Immature natural killer cell (primary cell): ENCODE results near the gene CEBPZOS. TPM values are rescaled to one million over a fixed set of nuclear protein-coding genes. Genes with fewer than 3 reads are reported as not detected.
A peak's percentile ranks its signal among the peaks of the same experiment; 100 is the strongest.
"Not testable (repeated sequence)": the region's sequence is repeated elsewhere in the genome, so short reads cannot be mapped to it uniquely, and the experiment has no call there.

ENCODE experiments used
- DNase-seq, 3 donors: peaks; one replicate each; pipeline ENCODE4 v3.0.0; 2022; ENCODE audit warnings: mixed read lengths in 1 of 3
- H3K27ac Mint-ChIP-seq, 6 donors: one replicate each; pipeline ENCODE4 v1.8.0; 2020; ENCODE audit warnings: mixed read lengths in 6 of 6, mild to moderate bottlenecking in 5 of 6, inconsistent platforms in 4 of 6, moderate library complexity in 3 of 6
- H3K27me3 Mint-ChIP-seq, 3 donors: one replicate each; pipeline ENCODE4 v1.8.0; 2020 to 2021; ENCODE audit warnings: low read depth in 3 of 3, mild to moderate bottlenecking in 3 of 3, mixed read lengths in 3 of 3, moderate library complexity in 3 of 3, inconsistent platforms in 1 of 3
- H3K36me3 Mint-ChIP-seq, 3 donors: one replicate each; pipeline ENCODE4 v1.8.0; 2020; ENCODE audit warnings: mixed read lengths in 3 of 3, inconsistent platforms in 2 of 3, mild to moderate bottlenecking in 2 of 3
- H3K4me1 Mint-ChIP-seq, 2 donors: one replicate each; pipeline ENCODE4 v1.8.0; 2020; ENCODE audit warnings: inconsistent platforms in 2 of 2, mild to moderate bottlenecking in 2 of 2, mixed read lengths in 2 of 2, moderate library complexity in 1 of 2
- H3K4me3 Mint-ChIP-seq, 5 donors: one replicate each; pipeline ENCODE4 v1.8.0; 2020; ENCODE audit warnings: mild to moderate bottlenecking in 5 of 5, mixed read lengths in 5 of 5, inconsistent platforms in 3 of 5, moderate library complexity in 3 of 5
- H3K9me3 Mint-ChIP-seq, 6 donors: one replicate each; pipeline ENCODE4 v1.8.0; 2020; ENCODE audit warnings: mild to moderate bottlenecking in 6 of 6, mixed read lengths in 6 of 6, inconsistent platforms in 4 of 6, moderate library complexity in 3 of 6
- polyA plus RNA-seq, 3 donors: library from polyadenylated mRNA; unstranded; fragments of 300-500 nt; fragmentation: Illumina TruSeq; gene quantifications; one replicate each; pipeline ENCODE4 v1.2.3, GENCODE V29; 2021

CEBPZOS gene
- polyA plus RNA-seq, 3 donors from 2014 or later: 37.6 to 45.4 (median 44.9) TPM

DNA sequence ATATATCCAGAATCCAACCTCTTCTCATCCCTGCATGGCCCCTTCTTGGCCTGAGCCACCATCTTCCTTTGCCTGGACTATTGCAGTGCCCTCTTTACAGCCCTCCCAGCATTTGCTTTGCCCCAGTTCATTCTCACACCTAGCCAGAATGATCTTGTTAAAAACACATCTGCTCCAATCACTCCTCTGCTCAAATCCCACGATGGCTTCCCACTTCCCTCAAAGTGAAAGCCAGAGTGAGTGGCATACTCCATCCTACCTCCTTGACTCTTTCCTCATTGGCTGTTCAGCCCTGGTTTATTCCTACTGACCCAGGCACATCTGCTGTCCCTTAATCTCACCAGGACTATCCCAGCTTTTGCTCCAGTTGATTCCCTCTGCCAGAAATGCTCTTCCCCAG lies 22.6 kb upstream of the CEBPZOS start:
- no peak for DNase-seq
- peaks cover 0 to 3% (median under 1%) of the 10 kb centered on the region in 3 donors for H3K27me3 Mint-ChIP-seq
- no peaks in the 10 kb centered on the region for H3K9me3 Mint-ChIP-seq
- H3K4me1 Mint-ChIP-seq: no peaks in the 10 kb centered on the region
- H3K36me3 Mint-ChIP-seq: no peaks in the 10 kb centered on the region
- no peak overlapping the region for H3K27ac Mint-ChIP-seq
- no peak overlapping the region for H3K4me3 Mint-ChIP-seq

DNA sequence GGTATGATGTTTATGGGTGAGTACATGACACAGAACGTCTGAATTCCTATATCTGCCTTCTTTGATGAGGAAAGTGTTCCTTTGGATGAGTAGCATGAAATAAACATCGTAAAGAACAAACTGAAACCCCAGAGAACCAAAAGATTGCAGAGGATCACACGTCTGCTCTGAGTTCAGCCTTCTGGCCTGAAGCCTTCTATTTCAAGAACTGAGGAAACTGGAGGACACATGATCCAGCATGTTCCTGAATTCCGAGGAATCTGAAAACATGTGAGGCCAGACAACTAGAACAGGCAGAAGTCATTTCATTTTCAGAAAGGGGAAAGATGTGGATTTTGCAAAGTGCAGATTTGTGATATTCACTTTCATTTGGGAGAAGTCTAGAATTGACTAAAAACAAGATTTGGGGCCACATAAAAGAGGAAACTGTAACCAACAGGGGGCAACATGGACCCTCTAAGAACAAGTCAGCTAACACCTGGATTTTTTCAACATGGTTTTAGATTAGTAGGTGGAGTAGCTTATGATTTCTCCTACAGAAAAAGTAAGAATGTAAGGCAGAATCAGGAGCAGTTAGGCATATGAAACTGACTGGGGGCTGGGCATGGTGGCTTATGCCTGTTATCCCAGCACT lies 16.2 kb upstream of the CEBPZOS start:
- H3K27ac Mint-ChIP-seq: no peak overlapping the region

DNA sequence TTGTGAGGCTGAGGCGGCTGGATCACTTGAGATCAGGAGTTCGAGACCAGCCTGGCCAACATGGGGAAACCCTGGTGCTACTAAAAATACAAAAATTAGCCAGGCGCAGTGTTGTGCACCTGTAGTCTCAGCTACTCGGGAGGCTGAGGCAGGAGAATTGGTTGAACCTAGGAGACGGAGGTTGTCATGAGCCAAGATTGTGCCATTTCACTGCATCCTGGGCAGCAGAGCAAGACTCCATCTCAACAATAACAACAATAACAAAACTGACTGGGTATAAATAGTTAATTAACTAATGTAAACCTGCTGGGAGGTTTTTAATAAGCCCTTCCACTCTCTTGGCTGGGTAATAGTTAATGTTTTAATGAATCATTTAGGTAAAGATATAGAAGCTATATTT lies 15.7 kb upstream of the CEBPZOS start:
- Mint-ChIP-seq H3K27me3 (peaks cover 0 to 5% (median 2%) of the 10 kb centered on the region in 3 donors), H3K4me1 (no peaks in the 10 kb centered on the region), H3K27ac (no peak overlapping the region)

More for the DNA sequence above, 16.2 kb upstream of the CEBPZOS start:
- Mint-ChIP-seq H3K4me3 (no peak overlapping the region), H3K9me3 (no peaks in the 10 kb centered on the region), H3K4me1 (no peaks in the 10 kb centered on the region), H3K27me3 (peaks cover 0 to 5% (median 2%) of the 10 kb centered on the region in 3 donors), H3K36me3 (no peaks in the 10 kb centered on the region)
- no peak for DNase-seq

DNA sequence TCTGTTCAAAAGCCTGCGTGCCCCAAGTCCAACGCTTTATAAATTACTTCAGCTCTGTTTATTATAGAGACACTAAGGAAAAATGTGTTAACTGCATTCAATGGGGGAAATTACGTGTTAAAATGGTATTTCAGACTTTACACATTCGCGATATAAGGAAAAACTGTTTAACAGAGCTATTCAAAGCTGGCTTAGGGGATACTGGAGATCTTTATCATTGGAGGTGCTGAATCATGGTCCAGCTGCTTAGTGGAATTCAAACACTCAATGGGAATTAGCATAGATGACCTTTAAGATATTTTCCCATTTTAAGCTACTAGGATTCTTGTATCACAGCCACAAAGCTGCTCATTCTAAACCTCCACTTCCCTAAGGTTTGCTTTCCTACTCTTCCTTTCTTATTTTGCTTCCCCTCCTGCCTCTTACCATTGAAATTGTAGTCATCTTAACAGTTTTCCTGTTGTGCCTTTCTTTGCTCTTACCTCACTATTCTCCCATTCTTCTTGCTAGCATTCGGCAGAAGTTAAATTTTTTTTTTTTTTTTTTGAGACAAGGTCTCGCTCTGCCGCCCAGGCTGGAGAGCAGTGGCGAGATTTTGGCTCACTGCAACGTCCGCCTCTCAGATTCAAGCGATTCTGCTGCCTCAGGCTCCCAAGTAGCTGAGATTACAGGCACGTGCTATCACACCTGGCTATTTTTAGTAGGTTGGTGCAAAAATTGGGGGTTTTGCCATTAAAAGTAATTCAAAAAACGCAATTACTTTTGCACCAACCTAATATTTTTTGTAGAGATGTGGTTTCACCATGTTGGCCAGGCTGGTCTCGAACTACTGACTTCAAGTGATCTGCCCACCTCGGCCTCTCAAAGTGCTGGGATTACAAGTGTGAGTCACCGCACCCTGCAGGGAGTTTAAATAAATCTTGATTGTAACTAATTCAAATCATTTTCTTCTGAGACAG lies 14.3 kb upstream of the CEBPZOS start:
- H3K27me3 Mint-ChIP-seq: peaks cover 2 to 7% (median 6%) of the 10 kb centered on the region in 3 donors
- H3K27ac Mint-ChIP-seq: no peak overlapping the region
- no peaks in the 10 kb centered on the region for H3K9me3 Mint-ChIP-seq
- H3K4me3 Mint-ChIP-seq: no peak overlapping the region
- H3K36me3 Mint-ChIP-seq: no peaks in the 10 kb centered on the region
- no peak for DNase-seq
- no peaks in the 10 kb centered on the region for H3K4me1 Mint-ChIP-seq

More for the DNA sequence above, 15.7 kb upstream of the CEBPZOS start:
- H3K4me3 Mint-ChIP-seq: no peak overlapping the region
- no peaks in the 10 kb centered on the region for H3K9me3 Mint-ChIP-seq
- H3K36me3 Mint-ChIP-seq: no peaks in the 10 kb centered on the region
- no peak for DNase-seq

DNA sequence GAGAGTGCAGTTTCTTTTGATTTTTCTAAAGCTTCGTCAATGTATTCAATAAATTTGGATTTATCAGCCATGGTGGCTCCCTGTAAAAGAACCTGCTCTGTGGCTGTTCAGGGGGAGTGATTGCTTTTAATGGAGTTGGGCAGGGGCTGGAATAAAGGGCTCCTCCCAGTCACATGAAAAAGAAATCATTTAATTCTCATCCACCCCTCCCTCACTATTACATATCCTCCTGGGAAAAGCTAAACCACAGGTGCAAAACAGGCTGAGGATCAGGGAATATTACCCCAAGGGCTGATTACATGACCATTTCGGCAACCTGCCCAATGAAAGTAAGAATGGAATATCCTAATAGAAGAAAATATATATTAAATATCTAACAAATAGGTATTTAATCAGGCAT lies 7.7 kb upstream of the CEBPZOS start, which contains the start of gene SULT6B1:
Gene SULT6B1 (minus strand): TSS at position 101 of the 400 bp plus-strand sequence. CDS start 30 bp downstream, at position 71.
- Mint-ChIP-seq H3K27ac (peak within 1 kb of the TSS in 1 of 6 donors; percentile 45), H3K36me3 (no peaks in the 10 kb centered on the region), H3K4me1 (no peaks in the 10 kb centered on the region), H3K9me3 (no peaks in the 10 kb centered on the region), H3K4me3 (no peak within 1 kb of the TSS), H3K27me3 (peaks cover 3 to 6% (median 6%) of the 10 kb centered on the region in 3 donors)
- DNase-seq: no peak

DNA sequence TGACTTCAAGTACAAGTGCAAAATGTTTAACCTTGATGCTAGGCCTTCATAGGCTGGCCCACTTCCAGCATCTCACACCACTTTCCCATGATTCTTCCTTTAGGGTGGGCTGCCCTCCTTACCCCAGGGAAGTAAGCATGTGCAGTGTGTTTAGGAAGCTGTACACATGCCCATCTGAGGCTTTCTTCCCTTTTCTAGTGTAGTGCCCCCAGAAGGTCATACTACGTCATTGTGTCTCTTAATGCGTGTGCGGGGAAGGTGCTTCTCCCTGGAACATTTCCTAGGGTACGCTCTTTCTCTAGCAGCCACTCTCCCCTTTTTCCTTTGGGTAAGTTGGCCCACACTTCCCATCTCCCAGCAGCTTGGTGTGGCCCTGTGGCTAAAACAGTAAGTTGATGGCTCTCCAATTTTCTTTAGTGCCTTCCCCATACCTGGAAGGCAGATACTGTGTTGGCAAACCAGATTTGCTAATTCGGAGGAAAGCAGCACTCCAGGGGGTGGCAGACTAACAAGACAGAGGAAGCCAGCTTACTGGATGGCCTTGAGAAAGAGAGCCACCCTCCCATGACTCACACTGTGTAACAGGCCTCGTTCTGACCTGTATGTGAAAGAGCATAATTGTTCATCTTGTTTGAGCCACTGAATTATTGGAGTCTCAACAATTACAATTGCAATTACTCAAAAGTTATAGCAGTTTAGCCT lies 6.7 kb upstream of the CEBPZOS start:
- Mint-ChIP-seq H3K9me3 (no peaks in the 10 kb centered on the region), H3K27ac (no peak overlapping the region), H3K4me1 (no peaks in the 10 kb centered on the region), H3K36me3 (no peaks in the 10 kb centered on the region), H3K4me3 (no peak overlapping the region), H3K27me3 (peaks cover 3 to 6% (median 6%) of the 10 kb centered on the region in 3 donors)
- no peak for DNase-seq

DNA sequence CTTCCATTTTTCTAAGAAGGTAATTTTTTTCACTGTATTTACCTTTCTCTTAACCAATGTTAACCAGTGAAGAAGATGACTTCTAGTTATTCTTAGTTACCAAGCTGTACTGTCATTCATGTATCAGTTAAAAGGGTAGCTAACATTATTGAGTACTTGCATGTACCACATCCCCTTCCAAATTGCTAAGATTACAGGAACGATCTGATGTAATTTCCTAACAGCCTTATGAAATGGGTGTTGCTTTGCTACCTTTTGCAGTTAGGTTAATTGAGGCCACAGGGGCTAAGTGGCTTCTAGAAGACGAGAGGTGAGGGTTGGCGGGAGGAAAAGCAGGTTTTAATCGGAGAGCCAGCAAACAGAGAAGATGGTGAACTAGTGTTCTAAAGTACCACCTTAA lies 6.0 kb upstream of the CEBPZOS start:
- Mint-ChIP-seq H3K9me3 (no peaks in the 10 kb centered on the region), H3K36me3 (no peaks in the 10 kb centered on the region), H3K27ac (no peak overlapping the region), H3K27me3 (peaks cover 3 to 6% (median 4%) of the 10 kb centered on the region in 3 donors), H3K4me1 (no peaks in the 10 kb centered on the region), H3K4me3 (no peak overlapping the region)
- no peak for DNase-seq

DNA sequence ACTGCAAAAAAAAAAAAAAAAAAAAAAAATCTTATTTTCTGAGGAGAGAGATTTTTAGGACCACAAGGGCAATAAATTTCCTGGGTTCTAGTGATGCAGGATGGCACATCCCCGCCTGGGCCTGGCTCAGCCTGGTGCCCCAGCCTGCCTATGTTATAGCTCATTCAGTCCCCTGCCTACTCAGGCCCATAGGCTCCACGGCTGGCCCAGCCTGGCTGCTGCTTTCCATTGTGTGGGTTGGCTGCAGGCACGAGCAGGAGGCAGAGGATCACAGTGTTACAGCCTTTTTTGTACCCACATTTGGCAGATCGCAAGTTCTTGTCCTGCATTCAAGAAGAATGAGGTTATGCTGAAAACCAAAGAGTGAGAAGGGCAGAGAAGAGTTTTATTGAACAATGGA lies 5.0 kb upstream of the CEBPZOS start:
- no peak overlapping the region for H3K27ac Mint-ChIP-seq
- peaks cover 0 to under 1% (median 0%) of the 10 kb centered on the region in 6 donors for H3K9me3 Mint-ChIP-seq
- no peak for DNase-seq
- H3K4me3 Mint-ChIP-seq: no peak overlapping the region
- peaks cover 2 to 7% (median 5%) of the 10 kb centered on the region in 3 donors for H3K27me3 Mint-ChIP-seq
- no peaks in the 10 kb centered on the region for H3K36me3 Mint-ChIP-seq
- peaks cover 3 to 4% of the 10 kb centered on the region in 2 donors for H3K4me1 Mint-ChIP-seq

DNA sequence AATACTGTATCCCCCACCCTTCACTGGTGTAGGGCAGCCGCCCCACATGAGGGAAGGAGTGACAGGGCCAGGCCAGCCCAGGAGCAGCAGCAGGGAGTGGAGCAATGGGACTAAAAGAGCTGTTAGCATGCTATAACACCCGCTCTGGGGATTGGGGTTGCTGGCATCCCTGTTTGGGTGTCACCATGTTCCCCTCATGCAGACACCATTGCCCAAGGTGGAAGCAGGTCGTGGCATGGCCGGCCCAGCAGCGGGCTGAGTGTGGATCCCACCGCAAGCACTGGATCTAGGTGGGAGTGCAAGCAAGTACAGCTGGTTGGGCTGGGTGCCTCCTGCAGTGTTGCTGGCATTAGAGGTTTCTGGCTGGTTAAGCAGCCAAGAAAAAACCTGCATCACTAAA lies 4.5 kb upstream of the CEBPZOS start:
- Mint-ChIP-seq H3K4me3 (no peak overlapping the region), H3K9me3 (peaks cover 0 to 2% (median 0%) of the 10 kb centered on the region in 6 donors), H3K27me3 (peaks cover 6 to 10% (median 8%) of the 10 kb centered on the region in 3 donors), H3K27ac (no peak overlapping the region), H3K4me1 (peaks cover 6 to 8% of the 10 kb centered on the region in 2 donors), H3K36me3 (no peaks in the 10 kb centered on the region)
- DNase-seq: no peak

DNA sequence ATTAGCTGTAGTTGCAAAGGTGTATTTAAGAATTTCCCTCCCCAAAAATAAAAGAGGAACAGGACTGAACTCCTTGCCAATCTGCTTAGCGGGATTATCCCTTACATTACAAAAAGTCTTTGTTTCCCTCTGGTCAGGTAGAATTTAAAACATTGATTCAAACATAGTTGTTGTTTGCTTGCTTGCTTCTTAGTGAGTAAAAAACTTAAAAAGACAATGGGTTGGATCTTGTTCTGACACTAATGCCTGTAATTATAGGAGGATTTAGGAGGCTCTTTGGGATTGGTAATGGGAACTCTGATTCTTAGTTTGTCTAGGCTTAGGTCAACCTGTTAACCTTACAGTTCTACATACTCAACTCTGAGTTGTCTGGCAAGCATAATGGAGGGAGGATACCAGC lies 3.7 kb upstream of the CEBPZOS start:
- DNase-seq: no peak
- Mint-ChIP-seq H3K4me3 (no peak overlapping the region), H3K27me3 (peaks cover 5 to 10% (median 6%) of the 10 kb centered on the region in 3 donors), H3K4me1 (peaks cover 14 to 16% of the 10 kb centered on the region in 2 donors), H3K9me3 (peaks cover 0 to 2% (median 0%) of the 10 kb centered on the region in 6 donors), H3K36me3 (no peaks in the 10 kb centered on the region), H3K27ac (no peak overlapping the region)

DNA sequence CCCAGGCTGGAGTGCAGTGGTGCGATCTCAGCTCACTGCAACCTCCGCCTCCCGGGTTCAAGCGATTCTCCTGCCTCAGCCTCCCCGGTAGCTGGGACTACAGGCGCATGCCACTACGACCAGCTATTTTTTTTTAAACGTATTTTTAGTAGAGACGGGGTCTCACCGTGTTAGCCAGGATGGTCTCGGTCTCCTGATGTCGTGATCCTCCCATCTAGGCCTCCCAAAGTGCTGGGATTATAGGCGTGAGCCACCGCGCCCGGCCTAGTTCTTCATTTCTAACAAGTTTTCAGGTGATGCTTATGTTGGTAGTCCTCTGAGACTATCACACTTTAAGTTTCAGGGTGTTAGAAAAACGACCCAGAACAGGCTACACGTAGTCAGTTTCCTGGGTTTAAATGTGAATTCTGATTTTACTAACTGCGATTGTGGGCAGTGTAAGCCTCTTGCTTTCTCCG lies 405 bp upstream of the CEBPZOS start:
- DNase-seq, H3K36me3 Mint-ChIP-seq, H3K9me3 Mint-ChIP-seq, H3K27me3 Mint-ChIP-seq: not testable (repeated sequence)
- Mint-ChIP-seq H3K4me3 (peak overlapping the region; percentile 96 to 100 (median 98)), H3K27ac (peak overlapping the region; percentile 91 to 100 (median 99)), H3K4me1 (peaks cover 24 to 43% of the 10 kb centered on the region in 2 donors)

DNA sequence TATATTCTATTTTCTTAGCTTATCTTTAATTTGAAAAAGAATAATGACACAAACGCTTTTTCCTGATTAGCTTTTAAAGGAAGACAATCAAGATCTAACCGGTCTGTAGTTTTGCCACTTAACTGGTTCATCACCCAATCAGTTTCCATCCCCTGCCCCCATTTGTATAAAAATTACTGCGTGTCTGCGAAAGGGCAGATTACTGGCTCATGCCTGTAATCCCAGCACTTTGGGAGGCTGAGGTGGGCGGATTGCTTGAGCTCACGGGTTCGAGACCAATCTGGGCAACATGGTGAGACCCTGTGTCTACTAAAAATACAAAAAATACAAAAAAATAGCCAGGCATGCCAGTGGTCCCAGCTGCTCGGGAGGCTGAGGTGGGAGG lies 2.4 kb downstream of the CEBPZOS start:
- DNase-seq: no peak
- H3K27me3 Mint-ChIP-seq: peaks cover 5 to 7% (median 6%) of the 10 kb centered on the region in 3 donors
- H3K27ac Mint-ChIP-seq: peak overlapping the region in 1 of 6 donors; percentile 24
- peak overlapping the region in 2 of 5 donors; percentile 27 to 42 for H3K4me3 Mint-ChIP-seq
- H3K36me3 Mint-ChIP-seq: peaks cover 3 to 18% (median 8%) of the 10 kb centered on the region in 3 donors
- H3K9me3 Mint-ChIP-seq: peaks cover 0 to 2% (median 0%) of the 10 kb centered on the region in 6 donors
- H3K4me1 Mint-ChIP-seq: peaks cover 32 to 70% of the 10 kb centered on the region in 2 donors

DNA sequence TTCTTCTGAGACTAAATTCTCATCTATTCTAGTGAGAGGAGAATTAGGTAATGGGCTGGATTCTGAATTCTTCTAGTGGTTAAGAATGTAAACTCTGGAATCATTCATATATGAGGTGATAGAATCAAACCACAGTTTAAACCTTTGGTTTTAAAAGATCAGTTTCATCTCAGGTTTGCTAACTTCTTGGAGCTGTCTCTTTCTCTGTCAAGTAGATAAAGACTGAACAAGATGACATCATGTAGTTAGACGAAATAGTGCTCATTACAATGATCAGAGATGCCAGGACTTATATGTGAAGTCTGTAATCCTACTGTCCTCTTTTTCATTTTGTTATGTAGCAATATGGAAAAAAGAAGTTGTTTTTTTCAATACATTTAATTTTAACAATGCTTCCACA lies 4.9 kb downstream of the CEBPZOS start:
- Mint-ChIP-seq H3K27me3 (peaks cover 3 to 5% (median 4%) of the 10 kb centered on the region in 3 donors), H3K4me3 (no peak overlapping the region), H3K27ac (peak overlapping the region; percentile 40 to 86 (median 66)), H3K9me3 (peaks cover 0 to 3% (median 0%) of the 10 kb centered on the region in 6 donors), H3K36me3 (peaks cover 18 to 43% (median 33%) of the 10 kb centered on the region in 3 donors), H3K4me1 (peaks cover 30 to 83% of the 10 kb centered on the region in 2 donors)
- DNase-seq: no peak
